IMR-90 (cell line): ENCODE data around the gene CACNA1F. TPM values are rescaled to one million over a fixed set of nuclear protein-coding genes. Genes with fewer than 3 reads are reported as not detected.

ENCODE experiments used
- ATAC-seq: fragments of 200-7000 bp; cut with Tn5 transposase; 2 replicates; pipeline ENCODE4 v1.9.1; 2020; ENCODE audit warnings: low read depth, mild to moderate bottlenecking, moderate library complexity
- BruUV-seq: library from RNA; stranded (reverse); fragments of 400-500 nt; replicated peaks from 2 replicates; lab custom pipeline; 2021; lab: Mats Ljungman, UMichigan
- CTCF ChIA-PET: fragments of 300-600 bp; formaldehyde crosslinking; extraction: SDS; loops from one replicate; lab custom pipeline; 2021; ENCODE audit warnings: antibody characterized with exemption; lab: Yijun Ruan, JAX
- POLR2A ChIA-PET: fragments of 300-600 bp; sonication (Branson Sonifier 250); formaldehyde crosslinking; loops from one replicate; lab custom pipeline; 2022; ENCODE audit warnings: antibody characterized with exemption; ENCODE audit not compliant: unreplicated experiment; lab: Charles Lee
- DNase-seq: peaks from one replicate; pipeline ENCODE4 v3.0.0; 2013
- H2AFZ ChIP-seq: replicated peaks from 2 replicates; pipeline ENCODE3; 2013; ENCODE audit warnings: low read length, mild to moderate bottlenecking; ENCODE audit not compliant: poor library complexity
- H2AK5ac ChIP-seq: 2 replicates; pipeline ENCODE4 v1.6.1; 2013; ENCODE audit warnings: low read depth, low read length, inconsistent platforms
- H2AK9ac ChIP-seq: replicated peaks from 2 replicates; pipeline ENCODE3; 2013; ENCODE audit warnings: mild to moderate bottlenecking, low read depth, low read length, moderate library complexity; ENCODE audit not compliant: poor library complexity
- H2BK120ac ChIP-seq: 2 replicates; pipeline ENCODE4 v1.6.1; 2013; ENCODE audit warnings: low read depth, low read length, inconsistent platforms
- H2BK15ac ChIP-seq: 3 replicates; pipeline ENCODE4 v1.6.1; 2013; ENCODE audit warnings: low read depth, low read length, inconsistent platforms
- H2BK20ac ChIP-seq: 2 replicates; pipeline ENCODE4 v1.6.1; 2013; ENCODE audit warnings: low read depth, mild to moderate bottlenecking, inconsistent platforms, low read length, moderate library complexity
- H2BK5ac ChIP-seq: 2 replicates; pipeline ENCODE4 v1.6.1; 2013; ENCODE audit warnings: mild to moderate bottlenecking, low read depth, low read length, inconsistent platforms; ENCODE audit not compliant: poor library complexity, severe bottlenecking
- H3K14ac ChIP-seq: replicated peaks from 2 replicates; pipeline ENCODE4 v1.6.1; 2013; ENCODE audit warnings: low read depth, low read length, inconsistent platforms
- H3K18ac ChIP-seq: 2 replicates; pipeline ENCODE4 v1.6.1; 2013; ENCODE audit warnings: low read depth, low read length, control low read depth
- H3K23ac ChIP-seq: 2 replicates; pipeline ENCODE4 v1.6.1; 2013; ENCODE audit warnings: low read depth, low read length, inconsistent platforms
- H3K27ac ChIP-seq: 2 replicates; pipeline ENCODE4 v1.5.1; 2013; ENCODE audit warnings: mild to moderate bottlenecking, control low read depth, low read length; ENCODE audit not compliant: insufficient read depth
- H3K27me3 ChIP-seq: 2 replicates; pipeline ENCODE4 v1.6.1; 2013; ENCODE audit warnings: low read length; ENCODE audit not compliant: control insufficient read depth, insufficient read depth
- H3K36me3 ChIP-seq: 2 replicates; pipeline ENCODE4 v1.6.1; 2013; ENCODE audit warnings: low read length, mixed read lengths; ENCODE audit not compliant: control insufficient read depth, insufficient read depth
- H3K4ac ChIP-seq: 2 replicates; pipeline ENCODE4 v1.6.1; 2013; ENCODE audit warnings: low read depth, low read length, inconsistent platforms
- H3K4me1 ChIP-seq: 2 replicates; pipeline ENCODE4 v1.6.1; 2013; ENCODE audit warnings: low read length, mixed read lengths; ENCODE audit not compliant: control insufficient read depth, insufficient read depth
- H3K4me2 ChIP-seq: 2 replicates; pipeline ENCODE4 v1.6.1; 2013; ENCODE audit warnings: low read depth, mild to moderate bottlenecking, control low read depth, low read length, moderate library complexity
- H3K4me3 ChIP-seq: 2 replicates; pipeline ENCODE4 v1.5.1; 2013; ENCODE audit warnings: low read depth, mild to moderate bottlenecking, control low read depth, low read length, moderate library complexity; ENCODE audit not compliant: insufficient read depth
- H3K56ac ChIP-seq: 2 replicates; pipeline ENCODE4 v1.6.1; 2013; ENCODE audit warnings: low read length, inconsistent platforms; ENCODE audit not compliant: insufficient read depth; ENCODE audit errors: extremely low read depth
- H3K79me1 ChIP-seq, 2 experiments: 2 replicates each; pipeline ENCODE4 v1.6.1; 2013; ENCODE audit warnings: low read length in 2 of 2, inconsistent platforms in 1 of 2, low read depth in 1 of 2
- H3K9ac ChIP-seq: 2 replicates; pipeline ENCODE4 v1.6.1; 2013; ENCODE audit warnings: low read depth, low read length, control low read depth
- H3K9me1 ChIP-seq: 2 replicates; pipeline ENCODE4 v1.6.1; 2013; ENCODE audit warnings: low read length, inconsistent platforms; ENCODE audit not compliant: insufficient read depth
- H3K9me3 ChIP-seq: 2 replicates; pipeline ENCODE4 v1.6.1; 2013; ENCODE audit warnings: low read length; ENCODE audit not compliant: control insufficient read depth, insufficient read depth
- H4K20me1 ChIP-seq: 2 replicates; pipeline ENCODE4 v1.6.1; 2013; ENCODE audit warnings: low read length, inconsistent platforms; ENCODE audit not compliant: insufficient read depth
- H4K5ac ChIP-seq: 2 replicates; pipeline ENCODE4 v1.6.1; 2013; ENCODE audit warnings: mild to moderate bottlenecking, low read depth, low read length, control low read depth
- H4K8ac ChIP-seq, 2 experiments: 2 replicates each; pipeline ENCODE4 v1.6.1; 2013; ENCODE audit warnings: low read depth in 2 of 2, low read length in 2 of 2, control low read depth in 1 of 2, inconsistent platforms in 1 of 2
- H4K91ac ChIP-seq: 2 replicates; pipeline ENCODE4 v1.6.1; 2013; ENCODE audit warnings: low read depth, low read length, inconsistent platforms; ENCODE audit not compliant: insufficient read depth
- BHLHE40 ChIP-seq: fragments of 150-350 bp; IDR thresholded peaks from 2 replicates; pipeline ENCODE4 v1.6.1; 2016; ENCODE audit warnings: mild to moderate bottlenecking, low read depth, low read length
- FOS ChIP-seq: fragments of 150-350 bp; IDR thresholded peaks from 2 replicates; pipeline ENCODE4 v1.6.1; 2016; ENCODE audit warnings: low read depth, low read length
- MAZ ChIP-seq: IDR thresholded peaks from 2 replicates; pipeline ENCODE4 v1.6.1; 2012; ENCODE audit warnings: low read depth, mild to moderate bottlenecking, low read length, improper control_type of control experiment, moderate library complexity, borderline replicate concordance
- NFE2L2 ChIP-seq: fragments of 150-350 bp; IDR thresholded peaks from 2 replicates; pipeline ENCODE4 v1.6.1; 2016; ENCODE audit warnings: low read depth, mild to moderate bottlenecking, low read length
- RAD21 ChIP-seq: IDR thresholded peaks from 2 replicates; pipeline ENCODE4 v1.6.1; 2012; ENCODE audit warnings: low read length, improper control_type of control experiment
- RFX5 ChIP-seq: IDR thresholded peaks from 2 replicates; pipeline ENCODE4 v1.8.0; 2012; ENCODE audit warnings: low read depth, mild to moderate bottlenecking, low read length, moderate library complexity
- WGBS, 2 experiments: methylation state at CpG; one replicate each; pipeline versions ENCODE4 v1.1.5 to v1.1.7; 2013; ENCODE audit warnings: missing lambda C conversion rate in 2 of 2; ENCODE audit not compliant: insufficient read length in 1 of 2; ENCODE audit errors: extremely low coverage in 2 of 2; 5-methylcytosine and 5-hydroxymethylcytosine counted together
- dilution Hi-C: fragments of 300-500 bp; cut with HindIII; formaldehyde crosslinking; loops from one replicate; pipeline ENCODE4 v1.14.3; 2018; ENCODE audit warnings: low sequenced_read_pairs; ENCODE audit not compliant: unreplicated experiment
- in situ Hi-C: fragments of 300-500 bp; cut with MboI; formaldehyde crosslinking; loops from 3 replicates; pipeline ENCODE4 v1.14.3; 2019; ENCODE audit warnings: low sequenced_read_pairs, inconsistent platforms, mixed read lengths
- intact Hi-C: fragments of 100-400 bp; cut with micrococcal nuclease; formaldehyde crosslinking; loops from 2 replicates; pipeline ENCODE4 v1.10.0; 2022
- polyA plus RNA-seq, 3 experiments: library from polyadenylated mRNA; depleted of rRNA; stranded (reverse); fragments of >200 nt; gene quantifications; 2 replicates each; pipeline ENCODE4 v1.2.3, GENCODE V29; 2012; ENCODE audit warnings: low replicate concordance in 1 of 3
- total RNA-seq: library from RNA; depleted of rRNA; stranded (reverse); fragments of >200 nt; gene quantifications from 2 replicates; pipeline ENCODE4 v1.2.3, GENCODE V29; 2012

Gene CACNA1F
- total and polyA plus RNA-seq, 2 of the 4 experiments (the other 2 are of a cell fraction) = not detected

GRCh38 chrX:49210406-49210805 lies 22.7 kb downstream of the CACNA1F start:
- POLR2A ChIA-PET = no interaction called here
- CTCF ChIA-PET = no interaction called here
- H2BK5ac ChIP-seq = no peak overlapping the region

More at GRCh38 chrX:49210406-49210805, 22.7 kb downstream of the CACNA1F start:
- Histone ChIP-seq H3K14ac (no peak overlapping the region), H3K27me3 (peaks cover 4% of the 10 kb centered on the region), H2AFZ (no peak overlapping the region), H3K9ac (no peak overlapping the region), H4K20me1 (no peaks in the 10 kb centered on the region), H3K56ac (no peak overlapping the region), H2BK120ac (no peak overlapping the region), H2AK9ac (no peak overlapping the region), H4K5ac (no peak overlapping the region), H3K4me2 (no peak overlapping the region), H3K79me1 (no peaks in the 10 kb centered on the region), H3K4me1 (no peaks in the 10 kb centered on the region), H3K27ac (no peak overlapping the region), H3K4me3 (no peak overlapping the region), H2AK5ac (no peak overlapping the region), H3K18ac (no peak overlapping the region), H2BK20ac (no peak overlapping the region), H3K23ac (no peak overlapping the region), H3K4ac (no peak overlapping the region), H2BK15ac (no peak overlapping the region), H3K9me1 (no peaks in the 10 kb centered on the region), H4K8ac (no peak overlapping the region), H3K36me3 (no peaks in the 10 kb centered on the region), H3K9me3 (peaks cover 4% of the 10 kb centered on the region), H4K91ac (no peak overlapping the region)
- TF ChIP-seq RAD21 (no peak), FOS (no peak), NFE2L2 (no peak), MAZ (no peak), BHLHE40 (no peak), RFX5 (no peak)
- intact Hi-C loops = no loop called here
- in situ Hi-C loops = no loop called here
- dilution Hi-C loops = no loop called here
- ATAC-seq (no peak), DNase-seq (no peak)
- BruUV-seq = no TSS peak
- WGBS, 2 experiments = no CpG with 5 or more reads among the region's 8 CpGs
